ENCODE data around the gene DYRK3.
"Not testable (repeated sequence)": the region's sequence is repeated elsewhere in the genome, so short reads cannot be mapped to it uniquely, and the experiment has no call there.

Gene DYRK3

GRCh38 chr1:206596319-206596666 lies 39.0 kb upstream of the DYRK3 start:
- Histone ChIP-seq H3K36me3 (ENCODE audit: control insufficient read depth in 1 of 2, insufficient read depth in 2 of 2, low read length in 2 of 2) (peaks cover 69 to 88% of the 10 kb centered on the region in 2 donors), H3K4me3 (ENCODE audit: low read depth in 1 of 2, low read length in 2 of 2) (no peak overlapping the region), H3K4me1 (ENCODE audit: control insufficient read depth in 1 of 2, insufficient read depth in 2 of 2, low read length in 2 of 2) (no peaks in the 10 kb centered on the region), H3K9me3 (ENCODE audit: control insufficient read depth in 1 of 2, low read length in 2 of 2) (no peaks in the 10 kb centered on the region), H3K27ac (ENCODE audit: low read length) (no peak overlapping the region), H3K27me3 (ENCODE audit: low read depth, low read length) (no peaks in the 10 kb centered on the region)

- no peaks in the 10 kb centered on the region for H3K4me1 ChIP-seq (ENCODE audit: control insufficient read depth in 1 of 2, insufficient read depth in 2 of 2, low read length in 2 of 2)
- no peak overlapping the region for H3K27ac ChIP-seq (ENCODE audit: low read length)
- no peaks in the 10 kb centered on the region for H3K27me3 ChIP-seq (ENCODE audit: low read depth, low read length)
- no peaks in the 10 kb centered on the region for H3K9me3 ChIP-seq (ENCODE audit: control insufficient read depth in 1 of 2, low read length in 2 of 2)
- no peak overlapping the region for H3K4me3 ChIP-seq (ENCODE audit: low read depth in 1 of 2, low read length in 2 of 2)
- H3K36me3 ChIP-seq (ENCODE audit: control insufficient read depth in 1 of 2, insufficient read depth in 2 of 2, low read length in 2 of 2) = peaks cover 63 to 83% of the 10 kb centered on the region in 2 donors
Measured at GRCh38 chr1:206600527-206600926, 34.8 kb upstream of the DYRK3 start.

- Histone ChIP-seq H3K27ac (ENCODE audit: low read length) (no peak overlapping the region), H3K4me3 (ENCODE audit: low read depth in 1 of 2, low read length in 2 of 2) (no peak overlapping the region), H3K9me3 (ENCODE audit: control insufficient read depth in 1 of 2, low read length in 2 of 2) (no peaks in the 10 kb centered on the region), H3K27me3 (ENCODE audit: low read depth, low read length) (no peaks in the 10 kb centered on the region), H3K4me1 (ENCODE audit: control insufficient read depth in 1 of 2, insufficient read depth in 2 of 2, low read length in 2 of 2) (no peaks in the 10 kb centered on the region), H3K36me3 (ENCODE audit: control insufficient read depth in 1 of 2, insufficient read depth in 2 of 2, low read length in 2 of 2) (peaks cover 35 to 79% of the 10 kb centered on the region in 2 donors)
Measured at GRCh38 chr1:206604861-206605260, 30.5 kb upstream of the DYRK3 start.

GRCh38 chr1:206606867-206607266 lies 28.5 kb upstream of the DYRK3 start:
- Histone ChIP-seq H3K4me1 (ENCODE audit: control insufficient read depth in 1 of 2, insufficient read depth in 2 of 2, low read length in 2 of 2) (peaks cover 6 to 10% of the 10 kb centered on the region in 2 donors), H3K27ac (ENCODE audit: low read length) (no peak overlapping the region), H3K9me3 (ENCODE audit: control insufficient read depth in 1 of 2, low read length in 2 of 2) (no peaks in the 10 kb centered on the region), H3K36me3 (ENCODE audit: control insufficient read depth in 1 of 2, insufficient read depth in 2 of 2, low read length in 2 of 2) (peaks cover 26 to 67% of the 10 kb centered on the region in 2 donors), H3K4me3 (ENCODE audit: low read depth in 1 of 2, low read length in 2 of 2) (no peak overlapping the region), H3K27me3 (ENCODE audit: low read depth, low read length) (no peaks in the 10 kb centered on the region)

- Histone ChIP-seq H3K4me1 (ENCODE audit: control insufficient read depth in 1 of 2, insufficient read depth in 2 of 2, low read length in 2 of 2) (peaks cover 6 to 10% of the 10 kb centered on the region in 2 donors), H3K27ac (ENCODE audit: low read length) (no peak overlapping the region), H3K27me3 (ENCODE audit: low read depth, low read length) (no peaks in the 10 kb centered on the region), H3K36me3 (ENCODE audit: control insufficient read depth in 1 of 2, insufficient read depth in 2 of 2, low read length in 2 of 2) (peaks cover 13 to 54% of the 10 kb centered on the region in 2 donors), H3K4me3 (ENCODE audit: low read depth in 1 of 2, low read length in 2 of 2) (no peak overlapping the region), H3K9me3 (ENCODE audit: control insufficient read depth in 1 of 2, low read length in 2 of 2) (no peaks in the 10 kb centered on the region)
Measured at GRCh38 chr1:206608108-206608698, 27.1 kb upstream of the DYRK3 start.

GRCh38 chr1:206609229-206609991 lies 25.9 kb upstream of the DYRK3 start:
- Histone ChIP-seq H3K4me1 (ENCODE audit: control insufficient read depth in 1 of 2, insufficient read depth in 2 of 2, low read length in 2 of 2) (peaks cover 6 to 10% of the 10 kb centered on the region in 2 donors), H3K9me3 (ENCODE audit: control insufficient read depth in 1 of 2, low read length in 2 of 2) (no peaks in the 10 kb centered on the region), H3K36me3 (ENCODE audit: control insufficient read depth in 1 of 2, insufficient read depth in 2 of 2, low read length in 2 of 2) (peaks cover 13 to 46% of the 10 kb centered on the region in 2 donors), H3K4me3 (ENCODE audit: low read depth in 1 of 2, low read length in 2 of 2) (no peak overlapping the region), H3K27me3 (ENCODE audit: low read depth, low read length) (no peaks in the 10 kb centered on the region), H3K27ac (ENCODE audit: low read length) (no peak overlapping the region)

GRCh38 chr1:206612129-206612876 lies 23.0 kb upstream of the DYRK3 start, which contains the start of gene EIF2D:
Gene EIF2D (minus strand): TSS chr1:206612465. CDS start chr1:206612342, 123 bp downstream.
- Histone ChIP-seq H3K36me3 (ENCODE audit: control insufficient read depth in 1 of 2, insufficient read depth in 2 of 2, low read length in 2 of 2) (peaks cover 9 to 21% of the 10 kb centered on the region in 2 donors), H3K27ac (ENCODE audit: low read length) (peak within 1 kb of the TSS; percentile 91), H3K9me3 (ENCODE audit: control insufficient read depth in 1 of 2, low read length in 2 of 2) (no peaks in the 10 kb centered on the region), H3K27me3 (ENCODE audit: low read depth, low read length) (no peaks in the 10 kb centered on the region), H3K4me1 (ENCODE audit: control insufficient read depth in 1 of 2, insufficient read depth in 2 of 2, low read length in 2 of 2) (peaks cover 6 to 10% of the 10 kb centered on the region in 2 donors), H3K4me3 (ENCODE audit: low read depth in 1 of 2, low read length in 2 of 2) (peak within 1 kb of the TSS; percentile 82 to 97)

GRCh38 chr1:206626396-206626795 lies 8.9 kb upstream of the DYRK3 start:
- not testable (repeated sequence) for H3K4me3 ChIP-seq (ENCODE audit: low read depth in 1 of 2, low read length in 2 of 2); H3K27ac ChIP-seq (ENCODE audit: low read length); H3K4me1 ChIP-seq (ENCODE audit: control insufficient read depth in 1 of 2, insufficient read depth in 2 of 2, low read length in 2 of 2); H3K36me3 ChIP-seq (ENCODE audit: control insufficient read depth in 1 of 2, insufficient read depth in 2 of 2, low read length in 2 of 2); H3K27me3 ChIP-seq (ENCODE audit: low read depth, low read length); H3K9me3 ChIP-seq (ENCODE audit: control insufficient read depth in 1 of 2, low read length in 2 of 2)

- no peaks in the 10 kb centered on the region for H3K36me3 ChIP-seq (ENCODE audit: control insufficient read depth in 1 of 2, insufficient read depth in 2 of 2, low read length in 2 of 2)
- H3K4me3 ChIP-seq (ENCODE audit: low read depth in 1 of 2, low read length in 2 of 2) = no peak overlapping the region
- no peaks in the 10 kb centered on the region for H3K4me1 ChIP-seq (ENCODE audit: control insufficient read depth in 1 of 2, insufficient read depth in 2 of 2, low read length in 2 of 2)
- H3K27ac ChIP-seq (ENCODE audit: low read length) = no peak overlapping the region
- H3K9me3 ChIP-seq (ENCODE audit: control insufficient read depth in 1 of 2, low read length in 2 of 2) = no peaks in the 10 kb centered on the region
- H3K27me3 ChIP-seq (ENCODE audit: low read depth, low read length) = no peaks in the 10 kb centered on the region
Measured at GRCh38 chr1:206628916-206629315, 6.4 kb upstream of the DYRK3 start.

GRCh38 chr1:206631085-206631509 lies 4.2 kb upstream of the DYRK3 start:
- H3K9me3 ChIP-seq (ENCODE audit: control insufficient read depth in 1 of 2, low read length in 2 of 2) = no peaks in the 10 kb centered on the region
- no peak overlapping the region for H3K27ac ChIP-seq (ENCODE audit: low read length)
- H3K4me1 ChIP-seq (ENCODE audit: control insufficient read depth in 1 of 2, insufficient read depth in 2 of 2, low read length in 2 of 2) = peaks cover 7 to 8% of the 10 kb centered on the region in 2 donors
- H3K4me3 ChIP-seq (ENCODE audit: low read depth in 1 of 2, low read length in 2 of 2) = no peak overlapping the region
- no peaks in the 10 kb centered on the region for H3K36me3 ChIP-seq (ENCODE audit: control insufficient read depth in 1 of 2, insufficient read depth in 2 of 2, low read length in 2 of 2)
- H3K27me3 ChIP-seq (ENCODE audit: low read depth, low read length) = no peaks in the 10 kb centered on the region

GRCh38 chr1:206633708-206634121 lies 1.6 kb upstream of the DYRK3 start:
- peaks cover 7 to 11% of the 10 kb centered on the region in 2 donors for H3K4me1 ChIP-seq (ENCODE audit: control insufficient read depth in 1 of 2, insufficient read depth in 2 of 2, low read length in 2 of 2)
- H3K36me3 ChIP-seq (ENCODE audit: control insufficient read depth in 1 of 2, insufficient read depth in 2 of 2, low read length in 2 of 2) = no peaks in the 10 kb centered on the region
- H3K27me3 ChIP-seq (ENCODE audit: low read depth, low read length) = no peaks in the 10 kb centered on the region
- peak overlapping the region; percentile 2 for H3K27ac ChIP-seq (ENCODE audit: low read length)
- no peaks in the 10 kb centered on the region for H3K9me3 ChIP-seq (ENCODE audit: control insufficient read depth in 1 of 2, low read length in 2 of 2)
- H3K4me3 ChIP-seq (ENCODE audit: low read depth in 1 of 2, low read length in 2 of 2) = no peak overlapping the region

Measured in muscle layer of duodenum (tissue), 2 donors.